ENCODE results near the gene PCDHGA5.

DNA sequence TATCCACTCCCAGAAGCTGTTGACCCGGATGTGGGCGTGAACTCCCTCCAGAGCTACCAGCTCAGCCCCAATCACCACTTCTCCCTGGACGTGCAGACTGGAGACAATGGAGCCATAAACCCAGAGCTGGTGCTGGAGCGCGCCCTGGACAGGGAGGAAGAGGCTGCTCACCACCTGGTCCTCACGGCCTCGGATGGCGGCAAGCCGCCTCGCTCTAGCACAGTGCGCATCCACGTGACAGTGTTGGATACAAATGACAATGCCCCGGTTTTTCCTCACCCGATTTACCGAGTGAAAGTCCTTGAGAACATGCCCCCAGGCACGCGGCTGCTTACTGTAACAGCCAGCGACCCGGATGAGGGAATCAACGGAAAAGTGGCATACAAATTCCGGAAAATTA, 29.3 kb downstream of the PCDHGA5 start:
- TF ChIP-seq EZH2 (IDR thresholded peaks at IDR 0.05; ENCODE audit: insufficient read depth, poor library complexity, severe bottlenecking) = no peak
- no peak for TF ChIP-seq EZH2phosphoT487 (IDR thresholded peaks at IDR 0.05; ENCODE audit: insufficient read depth, low read depth)
